Measurements from ENCODE around the gene DISC1. TPM values are rescaled to one million over a fixed set of nuclear protein-coding genes. Genes with fewer than 3 reads are reported as not detected.

DISC1 gene
- total and polyA plus RNA-seq, 7 donors, result 1.2 to 14.1 (median 5.8) TPM

DNA sequence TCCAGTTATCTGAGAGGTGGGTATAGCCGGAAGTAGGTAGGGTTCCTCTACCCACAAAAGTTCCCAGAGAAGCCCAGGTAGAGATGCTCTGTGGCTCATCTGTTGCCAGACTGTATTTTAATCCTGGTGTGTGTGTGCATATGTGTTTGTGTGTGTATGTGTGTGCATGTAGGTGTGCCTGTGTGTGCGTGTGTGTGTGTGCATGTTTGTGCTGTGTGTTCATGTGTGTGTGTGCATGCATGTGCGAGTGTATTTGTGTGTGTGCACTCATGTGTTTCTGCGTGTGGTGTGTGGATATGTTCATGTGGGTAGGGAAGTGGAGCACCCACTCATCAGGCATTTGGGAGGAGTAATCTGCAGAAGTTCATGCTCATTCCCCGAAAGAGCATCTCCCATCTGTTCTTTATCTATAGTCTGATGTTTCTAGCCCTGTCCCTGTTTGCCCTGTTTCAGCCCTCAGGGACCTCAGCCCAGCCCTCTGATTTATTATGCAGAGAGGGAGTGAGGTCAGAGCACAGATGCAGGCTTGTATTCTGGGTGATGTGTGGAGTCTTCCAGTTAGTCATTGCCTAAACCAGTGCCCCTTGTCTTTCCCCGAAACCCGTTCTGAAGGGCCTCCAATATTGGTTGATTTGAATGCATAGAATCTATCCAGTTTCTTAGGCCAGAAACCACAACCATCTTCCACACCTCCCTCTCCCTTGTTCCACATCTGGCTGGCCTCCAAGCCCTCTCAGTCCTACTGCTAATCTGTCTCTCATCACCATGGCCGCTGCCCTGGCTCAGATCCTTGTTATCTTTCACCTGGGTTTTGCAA, 69.1 kb downstream of the DISC1 start:
- TF ChIP-seq, protein P1, sequence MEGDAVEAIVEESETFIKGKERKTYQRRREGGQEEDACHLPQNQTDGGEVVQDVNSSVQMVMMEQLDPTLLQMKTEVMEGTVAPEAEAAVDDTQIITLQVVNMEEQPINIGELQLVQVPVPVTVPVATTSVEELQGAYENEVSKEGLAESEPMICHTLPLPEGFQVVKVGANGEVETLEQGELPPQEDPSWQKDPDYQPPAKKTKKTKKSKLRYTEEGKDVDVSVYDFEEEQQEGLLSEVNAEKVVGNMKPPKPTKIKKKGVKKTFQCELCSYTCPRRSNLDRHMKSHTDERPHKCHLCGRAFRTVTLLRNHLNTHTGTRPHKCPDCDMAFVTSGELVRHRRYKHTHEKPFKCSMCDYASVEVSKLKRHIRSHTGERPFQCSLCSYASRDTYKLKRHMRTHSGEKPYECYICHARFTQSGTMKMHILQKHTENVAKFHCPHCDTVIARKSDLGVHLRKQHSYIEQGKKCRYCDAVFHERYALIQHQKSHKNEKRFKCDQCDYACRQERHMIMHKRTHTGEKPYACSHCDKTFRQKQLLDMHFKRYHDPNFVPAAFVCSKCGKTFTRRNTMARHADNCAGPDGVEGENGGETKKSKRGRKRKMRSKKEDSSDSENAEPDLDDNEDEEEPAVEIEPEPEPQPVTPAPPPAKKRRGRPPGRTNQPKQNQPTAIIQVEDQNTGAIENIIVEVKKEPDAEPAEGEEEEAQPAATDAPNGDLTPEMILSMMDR (IDR thresholded peaks at IDR 0.05), result no peak
- TF ChIP-seq POLR2A (IDR thresholded peaks at IDR 0.05) (no peak), POLR2AphosphoS5 (IDR thresholded peaks at IDR 0.05) (no peak), EP300 (IDR thresholded peaks at IDR 0.05) (no peak)
- no peaks in the 10 kb centered on the region for H3K9me3 ChIP-seq
- no peaks in the 10 kb centered on the region for H3K36me3 ChIP-seq
- peaks cover 0 to 19% (median 7%) of the 10 kb centered on the region in 4 donors for H3K4me1 ChIP-seq
- H3K27me3 ChIP-seq, result no peaks in the 10 kb centered on the region
- DNase-seq, result no peak
- H3K27ac ChIP-seq, result no peak overlapping the region
- H3K4me3 ChIP-seq, result no peak overlapping the region
- WGBS, 2 donors, result 75 to 90% methylated on average over 8 of the region's 8 CpGs
- intact Hi-C loops (cut with DNase I), result no loop called here

DNA sequence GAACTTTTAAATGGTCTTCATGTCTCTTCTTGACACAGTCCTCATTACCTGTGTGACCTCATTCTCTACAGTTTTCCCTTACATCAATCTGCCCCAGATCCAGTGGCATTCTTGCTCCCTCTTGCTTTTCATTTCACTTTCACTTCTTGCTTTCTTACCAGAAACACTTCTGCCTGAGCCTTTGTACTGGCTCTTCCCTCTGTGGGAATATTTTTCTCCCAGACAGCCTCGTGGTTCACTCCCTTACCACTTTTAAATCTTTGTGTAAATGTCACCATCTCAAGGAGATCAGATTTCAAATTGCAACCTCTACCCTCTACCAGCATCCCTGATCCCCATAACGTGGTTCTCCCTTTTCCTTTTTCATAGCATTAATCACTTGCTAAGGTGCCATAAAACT, 73.2 kb downstream of the DISC1 start:
- 5 to 24% methylated on average over 2 of the region's 2 CpGs for WGBS, 2 donors
- no peak for DNase-seq
- peaks cover 0 to 3% (median under 1%) of the 10 kb centered on the region in 4 donors for H3K4me1 ChIP-seq
- H3K36me3 ChIP-seq, result no peaks in the 10 kb centered on the region
- no peaks in the 10 kb centered on the region for H3K9me3 ChIP-seq
- intact Hi-C loops (cut with DNase I), result no loop called here
- no peak overlapping the region for H3K4me3 ChIP-seq
- no peak overlapping the region for H3K27ac ChIP-seq
- no peaks in the 10 kb centered on the region for H3K27me3 ChIP-seq
- TF ChIP-seq, protein P1 (IDR thresholded peaks at IDR 0.05), result no peak
- TF ChIP-seq POLR2A (IDR thresholded peaks at IDR 0.05), result no peak
- TF ChIP-seq EP300 (IDR thresholded peaks at IDR 0.05), result no peak
- no peak for TF ChIP-seq POLR2AphosphoS5 (IDR thresholded peaks at IDR 0.05)

DNA sequence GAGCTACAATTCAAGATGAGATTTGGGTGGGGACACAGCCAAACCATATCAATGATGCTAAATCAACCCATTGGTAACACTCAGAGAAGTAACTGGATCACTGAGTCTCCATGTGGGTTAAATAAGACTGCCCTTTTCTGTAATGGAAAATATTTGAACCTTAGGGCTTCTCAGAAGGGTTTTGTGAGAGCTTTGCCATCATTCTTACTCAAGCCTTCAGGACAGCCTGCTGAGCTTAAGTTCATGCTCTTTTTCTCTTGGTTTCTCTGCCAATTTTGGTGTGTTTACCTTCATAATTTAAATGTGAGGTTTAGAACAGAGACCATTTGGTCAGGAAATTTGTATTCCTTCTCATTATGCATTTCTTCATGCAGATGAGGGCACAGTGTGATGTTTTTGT, 74.7 kb downstream of the DISC1 start:
- TF ChIP-seq, protein P1 (IDR thresholded peaks at IDR 0.05), result no peak
- TF ChIP-seq EP300 (IDR thresholded peaks at IDR 0.05) (no peak), POLR2A (IDR thresholded peaks at IDR 0.05) (no peak), POLR2AphosphoS5 (IDR thresholded peaks at IDR 0.05) (no peak)
- H3K27me3 ChIP-seq, result no peaks in the 10 kb centered on the region
- H3K4me1 ChIP-seq, result peaks cover 0 to 11% (median 0%) of the 10 kb centered on the region in 4 donors
- DNase-seq, result no peak
- H3K4me3 ChIP-seq, result no peak overlapping the region
- no peak overlapping the region for H3K27ac ChIP-seq
- intact Hi-C loops (cut with DNase I), result no loop called here
- H3K9me3 ChIP-seq, result no peaks in the 10 kb centered on the region
- H3K36me3 ChIP-seq, result no peaks in the 10 kb centered on the region

DNA sequence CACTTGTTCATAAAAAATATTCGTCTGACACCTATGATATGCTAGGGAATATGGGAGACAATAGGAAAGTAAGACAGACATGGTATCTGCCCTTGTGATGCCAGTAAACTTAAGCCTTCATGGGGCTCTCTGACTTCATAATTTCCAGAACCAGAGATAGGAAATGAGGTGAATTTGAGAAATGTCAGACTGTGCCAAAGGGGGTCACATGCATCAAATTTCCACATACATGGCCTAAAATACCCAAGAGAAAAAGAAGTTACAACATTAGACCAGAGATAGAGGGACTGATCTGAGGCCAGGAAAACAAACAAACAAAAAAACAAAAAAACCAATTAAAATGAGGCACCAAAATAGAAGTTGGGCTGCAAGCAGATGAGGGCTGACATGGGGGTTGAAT, 75.7 kb downstream of the DISC1 start:
- no peak overlapping the region for H3K27ac ChIP-seq
- WGBS, 2 donors, result 77 to 85% methylated on average over 1 of the region's 1 CpG
- peaks cover 0 to 14% (median 0%) of the 10 kb centered on the region in 4 donors for H3K4me1 ChIP-seq
- H3K4me3 ChIP-seq, result no peak overlapping the region
- H3K9me3 ChIP-seq, result no peaks in the 10 kb centered on the region
- H3K27me3 ChIP-seq, result no peaks in the 10 kb centered on the region
- DNase-seq, result no peak
- TF ChIP-seq POLR2AphosphoS5 (IDR thresholded peaks at IDR 0.05) (no peak), EP300 (IDR thresholded peaks at IDR 0.05) (no peak), POLR2A (IDR thresholded peaks at IDR 0.05) (no peak)
- TF ChIP-seq, protein P1 (IDR thresholded peaks at IDR 0.05), result no peak
- no peaks in the 10 kb centered on the region for H3K36me3 ChIP-seq
- intact Hi-C loops (cut with DNase I), result no loop called here
